Transverse colon (tissue), 4 donors: ENCODE data around the gene AKT1S1. TPM values are rescaled to one million over a fixed set of nuclear protein-coding genes. Genes with fewer than 3 reads are reported as not detected.

Experiments used
- DNase-seq: peaks from one replicate; pipeline ENCODE4 v3.0.0-alpha.2; 2019
- H3K27ac ChIP-seq, 4 donors: fragments of 200-600 bp; sonication (generic); 2 replicates each; pipeline ENCODE4 v1.5.1; 2016 to 2018; ENCODE audit warnings: inconsistent platforms in 4 of 4
- H3K27me3 ChIP-seq: fragments of 200-600 bp; sonication (generic); 2 replicates; pipeline ENCODE4 v1.5.1; 2017; ENCODE audit warnings: inconsistent platforms
- H3K36me3 ChIP-seq, 4 donors: fragments of 200-600 bp; sonication (generic); 2 replicates each; pipeline ENCODE4 v1.5.1; 2017 to 2019; ENCODE audit warnings: inconsistent platforms in 4 of 4
- H3K4me1 ChIP-seq, 4 donors: fragments of 200-600 bp; sonication (generic); 2 replicates each; pipeline ENCODE4 v1.5.1; 2017 to 2020; ENCODE audit warnings: inconsistent platforms in 4 of 4
- H3K4me3 ChIP-seq, 4 donors: fragments of 200-600 bp; sonication (generic); 1 replicate in 1 of 4; 2 replicates in 3 of 4; pipeline versions ENCODE4 v1.5.1 to v1.6.1; 2017 to 2019; ENCODE audit warnings: inconsistent platforms in 4 of 4
- H3K9me3 ChIP-seq, 2 donors: fragments of 200-600 bp; sonication (generic); 2 replicates each; pipeline ENCODE4 v1.5.1; 2017 to 2019; ENCODE audit warnings: inconsistent platforms in 2 of 2
- EP300 ChIP-seq: sonication (generic); formaldehyde crosslinking; IDR thresholded peaks from one replicate; pipeline ENCODE4 v1.6.1; 2017; ENCODE audit warnings: antibody characterized with exemption, low read depth
- POLR2A ChIP-seq: fragments of 450-650 bp; IDR thresholded peaks from one replicate; pipeline ENCODE4 v1.6.1; 2016; ENCODE audit warnings: antibody characterized with exemption, mild to moderate bottlenecking, moderate library complexity
- POLR2AphosphoS5 ChIP-seq, 3 donors: sonication (generic); formaldehyde crosslinking; IDR thresholded peaks; one replicate each; pipeline ENCODE4 v1.6.1; 2016; ENCODE audit warnings: antibody characterized with exemption in 3 of 3
- WGBS, 2 donors: methylation state at CpG; one replicate each; pipeline ENCODE4 v1.1.5; 2018; ENCODE audit warnings: low coverage in 1 of 2; 5-methylcytosine and 5-hydroxymethylcytosine counted together
- in situ Hi-C, 4 donors: fragments of 200-750 bp; cut with MboI; loops; one replicate each; pipeline versions ENCODE4 v1.15.0 to v1.15.1; 2017; ENCODE audit warnings: low sequenced_read_pairs in 3 of 4, low pct_ligation_motif_present in 1 of 4, low pct_unique_long_range_greater_than_20kb in 1 of 4
- intact Hi-C: fragments of 100-400 bp; cut with DNase I; formaldehyde crosslinking; loops from one replicate; pipeline ENCODE4 v1.15.1; 2023; ENCODE audit warnings: low total_unique reads
- total RNA-seq, 4 donors: library from RNA; depleted of rRNA; stranded (reverse); fragments of >200 nt; gene quantifications; one replicate each; pipeline ENCODE4 v1.1.0, GENCODE V29; 2016
- TF ChIP-seq, protein P1 (sequence below), 5 experiments: fragments of 200-600 bp in 3 of 5; fragments of 450-650 bp in 2 of 5; sonication (generic) in 3 of 5; IDR thresholded peaks; 1 replicate in 2 of 5; 2 replicates in 3 of 5; pipeline ENCODE4 v1.5.1; 2016 to 2017; ENCODE audit warnings: antibody characterized with exemption in 5 of 5, inconsistent platforms in 3 of 5, mild to moderate bottlenecking in 2 of 5, moderate library complexity in 1 of 5

Gene AKT1S1
- total RNA-seq, 4 donors from 2014 or later = 15.3 to 29.7 (median 22.7) TPM

DNA sequence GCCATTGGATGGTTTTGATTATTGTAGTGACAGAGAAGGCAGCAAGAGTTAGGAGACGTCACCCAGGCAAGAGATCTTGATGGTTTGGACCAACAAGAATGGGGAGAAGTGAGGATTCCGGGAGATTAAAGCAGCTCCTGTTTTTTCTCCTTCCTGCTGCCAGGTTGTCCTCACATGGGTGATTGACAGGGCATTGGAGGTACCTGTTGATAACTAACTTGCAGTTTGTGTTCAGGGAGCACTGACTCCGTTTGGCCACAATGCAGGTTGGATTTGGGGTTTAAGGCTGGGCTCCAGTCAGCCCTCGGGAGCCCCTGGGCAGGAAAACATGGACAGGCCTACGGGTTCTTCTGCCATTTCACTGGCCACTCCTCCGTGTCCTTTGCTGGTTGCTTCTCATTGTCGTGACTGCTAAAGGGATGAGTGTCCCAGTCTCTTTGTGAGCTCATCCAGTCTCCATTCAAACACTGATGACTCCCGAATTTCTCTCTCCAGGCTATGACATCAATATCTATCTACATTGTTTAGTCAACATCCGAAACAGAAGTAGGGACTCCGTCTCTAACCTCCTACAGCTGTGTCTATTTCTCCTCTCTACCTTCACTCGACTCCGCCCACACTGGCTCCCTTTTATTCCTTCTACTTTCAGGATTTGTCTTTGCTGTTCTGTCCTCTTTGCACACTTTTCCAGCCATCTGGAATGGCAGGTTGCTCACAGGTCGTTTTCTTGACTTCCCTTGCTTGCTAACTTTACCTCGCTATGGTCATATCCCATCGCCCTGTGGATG is 27.5 kb downstream of the AKT1S1 start:
- H3K27me3 ChIP-seq = no peaks in the 10 kb centered on the region
- in situ Hi-C loops (loop anchor here in 1 of 4 donors (25.0 kb wide), 1 partner anchor 362 kb away; the partner anchor contains the start of genes RPL13A and RPS11), intact Hi-C loops (loop anchor here (5.0 kb wide), 1 partner anchor 32 kb away; the partner anchor contains the start of gene MED25)
- peak overlapping the region; percentile 97 to 100 (median 99) for H3K27ac ChIP-seq
- H3K9me3 ChIP-seq = no peaks in the 10 kb centered on the region
- no peaks in the 10 kb centered on the region for H3K36me3 ChIP-seq
- 85% methylated on average over 8 to 15 of the region's 15 CpGs for WGBS, 2 donors
- H3K4me3 ChIP-seq = peak overlapping the region in 3 of 4 donors; percentile 79 to 98 (median 95)
- H3K4me1 ChIP-seq = peaks cover 15 to 30% (median 22%) of the 10 kb centered on the region in 4 donors
- DNase-seq = no peak
- TF ChIP-seq, protein P1, sequence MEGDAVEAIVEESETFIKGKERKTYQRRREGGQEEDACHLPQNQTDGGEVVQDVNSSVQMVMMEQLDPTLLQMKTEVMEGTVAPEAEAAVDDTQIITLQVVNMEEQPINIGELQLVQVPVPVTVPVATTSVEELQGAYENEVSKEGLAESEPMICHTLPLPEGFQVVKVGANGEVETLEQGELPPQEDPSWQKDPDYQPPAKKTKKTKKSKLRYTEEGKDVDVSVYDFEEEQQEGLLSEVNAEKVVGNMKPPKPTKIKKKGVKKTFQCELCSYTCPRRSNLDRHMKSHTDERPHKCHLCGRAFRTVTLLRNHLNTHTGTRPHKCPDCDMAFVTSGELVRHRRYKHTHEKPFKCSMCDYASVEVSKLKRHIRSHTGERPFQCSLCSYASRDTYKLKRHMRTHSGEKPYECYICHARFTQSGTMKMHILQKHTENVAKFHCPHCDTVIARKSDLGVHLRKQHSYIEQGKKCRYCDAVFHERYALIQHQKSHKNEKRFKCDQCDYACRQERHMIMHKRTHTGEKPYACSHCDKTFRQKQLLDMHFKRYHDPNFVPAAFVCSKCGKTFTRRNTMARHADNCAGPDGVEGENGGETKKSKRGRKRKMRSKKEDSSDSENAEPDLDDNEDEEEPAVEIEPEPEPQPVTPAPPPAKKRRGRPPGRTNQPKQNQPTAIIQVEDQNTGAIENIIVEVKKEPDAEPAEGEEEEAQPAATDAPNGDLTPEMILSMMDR (IDR thresholded peaks at IDR 0.05) = no peak
- TF ChIP-seq POLR2AphosphoS5 (IDR thresholded peaks at IDR 0.05) = no peak
- no peak for TF ChIP-seq POLR2A
- no peak for TF ChIP-seq EP300

DNA sequence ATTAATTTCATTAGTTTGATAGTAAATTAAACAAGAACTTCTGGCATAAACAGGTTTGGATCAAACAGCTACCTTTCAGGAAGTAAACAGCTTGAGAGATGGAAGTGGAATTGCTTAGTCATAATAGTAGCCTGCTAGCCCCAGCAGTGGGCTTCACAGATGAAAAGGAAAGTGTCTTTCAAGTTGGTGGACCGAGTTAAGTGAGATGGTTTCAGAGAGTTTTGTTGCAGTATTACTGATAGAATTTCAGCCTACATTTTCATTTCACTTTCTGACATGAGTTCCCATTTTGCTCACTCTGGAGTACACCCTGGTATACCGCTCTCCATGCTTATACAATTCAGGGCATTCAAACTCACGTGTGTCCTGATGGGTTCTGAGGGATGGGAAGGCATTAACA is 28.2 kb downstream of the AKT1S1 start:
- in situ Hi-C loops (no loop called here), intact Hi-C loops (no loop called here)
- Histone ChIP-seq H3K4me1 (peaks cover 15 to 29% (median 18%) of the 10 kb centered on the region in 4 donors), H3K4me3 (no peak overlapping the region), H3K36me3 (no peaks in the 10 kb centered on the region), H3K9me3 (no peaks in the 10 kb centered on the region), H3K27me3 (no peaks in the 10 kb centered on the region), H3K27ac (no peak overlapping the region)
- no peak for DNase-seq
- WGBS, 2 donors = 83 to 90% methylated on average over 3 of the region's 3 CpGs
- no peak for TF ChIP-seq POLR2A
- TF ChIP-seq EP300 = no peak
- TF ChIP-seq, protein P1 (IDR thresholded peaks at IDR 0.05) = no peak
- TF ChIP-seq POLR2AphosphoS5 (IDR thresholded peaks at IDR 0.05) = no peak

DNA sequence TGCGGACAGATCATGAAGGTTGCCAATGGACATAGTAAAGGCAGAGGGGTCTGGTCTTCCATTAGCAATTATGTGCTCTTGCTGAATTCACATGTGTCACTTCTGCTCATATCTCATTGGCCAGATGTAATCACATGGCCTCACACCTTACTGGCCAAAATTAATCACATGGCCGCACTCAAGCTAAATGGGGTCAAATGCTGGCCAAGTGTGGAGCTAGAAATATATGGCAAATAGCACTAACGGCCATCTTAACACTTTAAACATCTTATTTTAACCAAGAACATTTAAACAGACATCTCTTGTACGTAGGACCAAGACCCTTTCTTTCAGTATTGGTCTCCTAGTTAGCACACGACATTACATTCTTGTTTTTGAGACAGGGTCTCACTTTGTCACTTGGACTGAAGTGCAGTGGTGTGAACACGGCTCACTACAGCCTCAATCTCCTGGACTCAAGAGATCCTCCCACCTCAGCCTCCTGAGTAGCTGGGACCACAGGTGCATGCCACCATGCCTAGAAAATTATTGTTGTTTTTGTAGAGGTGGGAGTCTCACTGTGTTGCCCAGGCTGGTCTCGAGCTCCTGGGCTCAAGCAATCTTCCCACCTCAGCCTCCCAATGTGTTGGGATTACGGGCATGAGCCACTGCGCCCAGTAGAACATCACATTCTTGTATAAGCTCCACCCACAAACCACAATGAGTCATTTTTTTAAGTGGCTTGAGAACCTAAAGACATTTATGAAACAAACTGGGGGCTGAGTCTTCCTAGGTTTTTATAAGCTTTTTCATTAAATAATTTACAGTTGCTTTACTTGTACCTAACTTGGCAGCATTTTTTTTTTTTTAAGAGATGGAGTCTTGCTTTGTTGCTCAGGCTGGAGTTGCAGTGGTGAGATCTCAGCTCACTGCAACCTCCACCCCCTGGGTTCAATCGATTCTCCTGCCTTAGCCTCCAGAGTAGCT is 29.1 kb downstream of the AKT1S1 start:
- no peak for DNase-seq
- TF ChIP-seq POLR2A (no peak), POLR2AphosphoS5 (IDR thresholded peaks at IDR 0.05) (no peak), EP300 (no peak)
- TF ChIP-seq, protein P1 (IDR thresholded peaks at IDR 0.05) = no peak
- in situ Hi-C loops (no loop called here), intact Hi-C loops (no loop called here)
- Histone ChIP-seq H3K27me3 (no peaks in the 10 kb centered on the region), H3K36me3 (no peaks in the 10 kb centered on the region), H3K4me3 (no peak overlapping the region), H3K4me1 (peaks cover 11 to 22% (median 16%) of the 10 kb centered on the region in 4 donors), H3K27ac (no peak overlapping the region), H3K9me3 (no peaks in the 10 kb centered on the region)
- WGBS, 2 donors = 77 to 83% methylated on average over 4 to 10 of the region's 10 CpGs

DNA sequence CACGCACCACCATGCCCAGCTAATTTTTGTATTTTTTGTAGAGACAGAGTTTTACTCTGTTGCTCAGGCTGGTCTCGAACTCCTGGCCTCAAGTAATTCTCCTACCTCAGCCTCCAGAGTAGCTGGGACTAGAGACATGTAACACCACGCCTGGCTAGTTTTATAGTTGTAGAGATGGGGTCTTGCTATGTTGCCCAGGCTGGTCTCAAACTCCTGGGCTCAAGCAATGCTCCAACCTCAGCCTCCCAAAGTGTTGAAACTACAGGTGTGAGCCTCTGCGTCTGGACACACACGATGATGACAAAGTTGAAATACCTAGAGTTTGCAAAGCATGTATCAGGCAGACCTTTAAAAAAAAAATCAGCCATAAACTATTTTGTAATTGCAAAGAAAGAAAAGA is 30.7 kb downstream of the AKT1S1 start:
- 62 to 70% methylated on average over 2 to 5 of the region's 5 CpGs for WGBS, 2 donors
- Histone ChIP-seq H3K36me3 (no peaks in the 10 kb centered on the region), H3K27me3 (no peaks in the 10 kb centered on the region), H3K9me3 (no peaks in the 10 kb centered on the region), H3K4me3 (no peak overlapping the region), H3K4me1 (peaks cover 0 to 9% (median 6%) of the 10 kb centered on the region in 4 donors), H3K27ac (no peak overlapping the region)
- DNase-seq = no peak
- intact Hi-C loops (no loop called here), in situ Hi-C loops (no loop called here)
- TF ChIP-seq EP300 = no peak
- no peak for TF ChIP-seq POLR2AphosphoS5 (IDR thresholded peaks at IDR 0.05)
- TF ChIP-seq POLR2A = no peak
- TF ChIP-seq, protein P1 (IDR thresholded peaks at IDR 0.05) = no peak
